AG10803 (cell line): ENCODE measurements around the gene BOC.
A peak's percentile ranks its signal among the peaks of the same experiment; 100 is the strongest.

Source experiments
- DNase-seq: peaks from one replicate; pipeline ENCODE4 v3.0.0; 2010; ENCODE audit warnings: low read depth
- H3K4me3 ChIP-seq: 2 replicates; pipeline ENCODE4 v1.5.1; 2011; ENCODE audit warnings: mild to moderate bottlenecking, low read length, control low read depth
- TF ChIP-seq, protein P1 (sequence below): conservative IDR thresholded peaks from 2 replicates; pipeline ENCODE4 v1.5.1; 2011; ENCODE audit warnings: mild to moderate bottlenecking, low read length, control low read depth, inconsistent platforms

The BOC gene

DNA sequence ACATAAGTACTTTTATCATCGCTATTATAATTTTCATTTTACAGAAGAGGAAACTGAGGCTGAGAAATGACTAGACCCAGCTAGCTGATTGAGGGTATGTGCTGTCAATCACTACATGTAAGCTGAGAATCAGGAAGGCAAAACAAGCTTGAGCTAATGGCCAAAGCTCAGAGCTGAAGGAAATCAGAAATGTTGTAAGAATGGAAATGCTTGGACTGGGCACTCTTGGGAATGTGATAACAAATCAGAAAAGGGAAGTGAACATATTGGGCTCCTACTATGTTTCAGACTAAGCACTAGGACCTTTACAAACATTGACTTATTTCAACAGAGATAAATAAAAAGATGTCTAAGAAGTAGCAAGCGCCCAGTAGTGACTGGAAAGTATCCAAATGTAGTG is 33.8 kb upstream of the BOC start:
- TF ChIP-seq, protein P1, sequence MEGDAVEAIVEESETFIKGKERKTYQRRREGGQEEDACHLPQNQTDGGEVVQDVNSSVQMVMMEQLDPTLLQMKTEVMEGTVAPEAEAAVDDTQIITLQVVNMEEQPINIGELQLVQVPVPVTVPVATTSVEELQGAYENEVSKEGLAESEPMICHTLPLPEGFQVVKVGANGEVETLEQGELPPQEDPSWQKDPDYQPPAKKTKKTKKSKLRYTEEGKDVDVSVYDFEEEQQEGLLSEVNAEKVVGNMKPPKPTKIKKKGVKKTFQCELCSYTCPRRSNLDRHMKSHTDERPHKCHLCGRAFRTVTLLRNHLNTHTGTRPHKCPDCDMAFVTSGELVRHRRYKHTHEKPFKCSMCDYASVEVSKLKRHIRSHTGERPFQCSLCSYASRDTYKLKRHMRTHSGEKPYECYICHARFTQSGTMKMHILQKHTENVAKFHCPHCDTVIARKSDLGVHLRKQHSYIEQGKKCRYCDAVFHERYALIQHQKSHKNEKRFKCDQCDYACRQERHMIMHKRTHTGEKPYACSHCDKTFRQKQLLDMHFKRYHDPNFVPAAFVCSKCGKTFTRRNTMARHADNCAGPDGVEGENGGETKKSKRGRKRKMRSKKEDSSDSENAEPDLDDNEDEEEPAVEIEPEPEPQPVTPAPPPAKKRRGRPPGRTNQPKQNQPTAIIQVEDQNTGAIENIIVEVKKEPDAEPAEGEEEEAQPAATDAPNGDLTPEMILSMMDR: no peak
- DNase-seq: no peak
- H3K4me3 ChIP-seq: no peak overlapping the region

GRCh38 chr3:113179235-113179824 is 32.0 kb upstream of the BOC start:
- H3K4me3 ChIP-seq: no peak overlapping the region
- TF ChIP-seq, protein P1: no peak

GRCh38 chr3:113183748-113184661 is 27.4 kb upstream of the BOC start:
- H3K4me3 ChIP-seq: no peak overlapping the region
- TF ChIP-seq, protein P1: no peak
- DNase-seq: no peak

More at GRCh38 chr3:113179235-113179824, 32.0 kb upstream of the BOC start:
- DNase-seq: peak; percentile 64

DNA sequence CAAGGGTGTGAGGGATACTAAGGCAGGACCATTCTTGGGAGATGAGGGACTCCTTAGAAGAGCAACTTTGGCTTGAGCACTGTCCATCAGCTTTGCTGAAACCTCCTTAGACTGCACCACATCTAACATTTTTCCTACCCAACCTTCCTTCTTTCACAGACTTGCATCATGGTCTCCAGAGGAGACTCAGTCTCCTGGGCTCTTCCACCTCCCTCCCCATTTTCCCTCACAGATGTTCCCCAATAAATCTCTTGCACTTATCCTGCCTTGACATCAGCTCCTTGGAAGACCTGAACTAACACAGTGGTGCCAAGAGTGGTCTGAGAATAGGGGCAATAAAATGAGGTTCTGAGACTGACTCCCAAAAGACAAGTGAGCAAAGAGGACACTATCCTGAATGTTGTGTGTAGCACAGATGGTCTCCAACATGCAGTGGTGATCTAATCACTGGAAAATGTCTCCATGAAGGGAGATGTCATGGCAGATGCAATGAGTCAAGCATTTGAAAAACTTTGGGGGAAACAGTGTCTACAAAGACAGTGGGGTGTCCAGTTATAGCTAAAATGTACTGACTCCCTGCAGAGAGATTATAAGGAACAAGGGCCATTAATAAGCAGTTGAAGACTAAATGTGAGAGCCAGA is 26.0 kb upstream of the BOC start:
- TF ChIP-seq, protein P1: no peak
- H3K4me3 ChIP-seq: no peak overlapping the region
- DNase-seq: peak; percentile 38

GRCh38 chr3:113186566-113186965 is 24.8 kb upstream of the BOC start:
- no peak overlapping the region for H3K4me3 ChIP-seq
- DNase-seq: no peak
- TF ChIP-seq, protein P1: no peak

- DNase-seq: no peak
- no peak overlapping the region for H3K4me3 ChIP-seq
- TF ChIP-seq, protein P1: no peak
These were observed 18.1 kb upstream of the BOC start for GRCh38 chr3:113193288-113193687.
